Forelimb muscle (tissue), 1 donor: ENCODE results near the gene PRDM11. TPM values are rescaled to one million over a fixed set of nuclear protein-coding genes. Genes with fewer than 3 reads are reported as not detected.
"Not testable (repeated sequence)": the region's sequence is repeated elsewhere in the genome, so short reads cannot be mapped to it uniquely, and the experiment has no call there.

Experiments used
- DNase-seq: peaks from one replicate; pipeline ENCODE4 v3.0.0-alpha.2; 2013; ENCODE audit warnings: low read depth
- polyA plus RNA-seq: library from polyadenylated mRNA; unstranded; fragments of 120-200 nt; gene quantifications from one replicate; pipeline ENCODE4 v1.2.1, GENCODE V29; 2013; ENCODE audit not compliant: insufficient read length

The PRDM11 gene
- polyA plus RNA-seq, 1 donor: 27.1 TPM

GRCh38 chr11:45232341-45233080, 86.1 kb downstream of the PRDM11 start:
- DNase-seq: no peak

GRCh38 chr11:45233121-45233803, 86.8 kb downstream of the PRDM11 start:
- DNase-seq: no peak

- no peak for DNase-seq
Observed at GRCh38 chr11:45233804-45234170, 87.3 kb downstream of the PRDM11 start.

- DNase-seq: no peak
Observed at GRCh38 chr11:45234306-45235006, 88.0 kb downstream of the PRDM11 start.

GRCh38 chr11:45237711-45238315, 91.4 kb downstream of the PRDM11 start:
- no peak for DNase-seq

GRCh38 chr11:45238724-45239123, 92.3 kb downstream of the PRDM11 start:
- no peak for DNase-seq

- DNase-seq: no peak
Observed at GRCh38 chr11:45239733-45240132, 93.3 kb downstream of the PRDM11 start.

GRCh38 chr11:45243967-45244366, 97.5 kb downstream of the PRDM11 start:
- no peak for DNase-seq

- DNase-seq: no peak
Observed at GRCh38 chr11:45245218-45246045, 99.0 kb downstream of the PRDM11 start.

GRCh38 chr11:45246241-45246640, 99.8 kb downstream of the PRDM11 start:
- no peak for DNase-seq

- no peak for DNase-seq
Observed at GRCh38 chr11:45247433-45247832, 101.0 kb downstream of the PRDM11 start.

- DNase-seq: no peak
Observed at GRCh38 chr11:45248501-45249011, 102.1 kb downstream of the PRDM11 start.

GRCh38 chr11:45249372-45249771, 102.9 kb downstream of the PRDM11 start:
- DNase-seq: not testable (repeated sequence)

GRCh38 chr11:45250035-45250718, 103.7 kb downstream of the PRDM11 start:
- no peak for DNase-seq

GRCh38 chr11:45252134-45252856, 105.9 kb downstream of the PRDM11 start:
- DNase-seq: no peak

GRCh38 chr11:45252877-45253276, 106.4 kb downstream of the PRDM11 start:
- DNase-seq: no peak

GRCh38 chr11:45253640-45254039, 107.2 kb downstream of the PRDM11 start:
- DNase-seq: no peak

- no peak for DNase-seq
Observed at GRCh38 chr11:45254070-45254469, 107.6 kb downstream of the PRDM11 start.

- DNase-seq: no peak
Observed at GRCh38 chr11:45258982-45259530, 112.6 kb downstream of the PRDM11 start.

- no peak for DNase-seq
Observed at GRCh38 chr11:45259592-45259991, 113.2 kb downstream of the PRDM11 start.
